Type B pancreatic cell (in vitro differentiated cells): Measurements from ENCODE around the gene OR2Y1. TPM values are rescaled to one million over a fixed set of nuclear protein-coding genes. Genes with fewer than 3 reads are reported as not detected.
"Not testable (repeated sequence)": the region's sequence is repeated elsewhere in the genome, so short reads cannot be mapped to it uniquely, and the experiment has no call there.

ENCODE experiments used
- DNase-seq: peaks from one replicate; pipeline ENCODE4 v3.0.0; 2021; ENCODE audit warnings: mixed read lengths; ENCODE audit not compliant: unreplicated experiment; ENCODE audit errors: extremely low spot score
- H3K27ac Mint-ChIP-seq: 2 replicates; pipeline ENCODE4 v1.8.0; 2021; ENCODE audit warnings: mild to moderate bottlenecking, mixed read lengths
- H3K27me3 Mint-ChIP-seq: 2 replicates; pipeline ENCODE4 v1.8.0; 2021; ENCODE audit warnings: mixed read lengths
- H3K36me3 Mint-ChIP-seq: 2 replicates; pipeline ENCODE4 v1.8.0; 2021; ENCODE audit warnings: mixed read lengths
- H3K4me1 Mint-ChIP-seq: one replicate; pipeline ENCODE4 v1.8.0; 2021; ENCODE audit warnings: mixed read lengths; ENCODE audit not compliant: unreplicated experiment
- H3K4me3 Mint-ChIP-seq: 2 replicates; pipeline ENCODE4 v1.8.0; 2021; ENCODE audit warnings: mild to moderate bottlenecking, mixed read lengths
- H3K9me3 Mint-ChIP-seq: 2 replicates; pipeline ENCODE4 v1.8.0; 2021; ENCODE audit warnings: mixed read lengths
- CTCF ChIP-seq: fragments of 200-600 bp; sonication (generic); conservative IDR thresholded peaks from 2 replicates; pipeline ENCODE4 v1.5.0; 2021; ENCODE audit warnings: antibody characterized with exemption, mild to moderate bottlenecking
- total RNA-seq: library from RNA; stranded (reverse); gene quantifications from 2 replicates; pipeline ENCODE4 v1.2.1, GENCODE V29; 2021; ENCODE audit warnings: low replicate concordance

The OR2Y1 gene
- total RNA-seq, 1 donor from 2014 or later, result not detected

- no peak for DNase-seq
- peaks cover 8% of the 10 kb centered on the region for H3K9me3 Mint-ChIP-seq
- TF ChIP-seq CTCF, result no peak
- H3K36me3 Mint-ChIP-seq, result no peaks in the 10 kb centered on the region
- no peaks in the 10 kb centered on the region for H3K4me1 Mint-ChIP-seq
- H3K27me3 Mint-ChIP-seq, result peaks cover 32% of the 10 kb centered on the region
- H3K27ac Mint-ChIP-seq, result no peak overlapping the region
- no peak overlapping the region for H3K4me3 Mint-ChIP-seq
Observed at GRCh38 chr5:180717989-180718388, 21.9 kb downstream of the OR2Y1 start.

GRCh38 chr5:180704362-180704761 lies 35.5 kb downstream of the OR2Y1 start:
- Mint-ChIP-seq H3K27ac (no peak overlapping the region), H3K9me3 (peaks cover 7% of the 10 kb centered on the region), H3K36me3 (no peaks in the 10 kb centered on the region), H3K4me3 (no peak overlapping the region), H3K27me3 (peaks cover 29% of the 10 kb centered on the region), H3K4me1 (no peaks in the 10 kb centered on the region)
- TF ChIP-seq CTCF, result no peak
- no peak for DNase-seq

- no peak for DNase-seq
- no peaks in the 10 kb centered on the region for H3K4me1 Mint-ChIP-seq
- H3K9me3 Mint-ChIP-seq, result peaks cover 7% of the 10 kb centered on the region
- no peaks in the 10 kb centered on the region for H3K36me3 Mint-ChIP-seq
- H3K27me3 Mint-ChIP-seq, result peaks cover 30% of the 10 kb centered on the region
- no peak overlapping the region for H3K27ac Mint-ChIP-seq
- no peak for TF ChIP-seq CTCF
- H3K4me3 Mint-ChIP-seq, result no peak overlapping the region
Observed at GRCh38 chr5:180703912-180704311, 35.9 kb downstream of the OR2Y1 start.

- DNase-seq, H3K4me1 Mint-ChIP-seq, H3K27ac Mint-ChIP-seq, H3K4me3 Mint-ChIP-seq, H3K36me3 Mint-ChIP-seq, H3K9me3 Mint-ChIP-seq: not testable (repeated sequence)
- H3K27me3 Mint-ChIP-seq, result peaks cover 31% of the 10 kb centered on the region
Observed at GRCh38 chr5:180703371-180703770, 36.5 kb downstream of the OR2Y1 start.

GRCh38 chr5:180700440-180700839 lies 39.4 kb downstream of the OR2Y1 start:
- H3K27me3 Mint-ChIP-seq, result peaks cover 44% of the 10 kb centered on the region
- not testable (repeated sequence) for H3K9me3 Mint-ChIP-seq, H3K4me3 Mint-ChIP-seq, DNase-seq, H3K4me1 Mint-ChIP-seq, H3K36me3 Mint-ChIP-seq, H3K27ac Mint-ChIP-seq

GRCh38 chr5:180699042-180699441 lies 40.8 kb downstream of the OR2Y1 start:
- peaks cover 7% of the 10 kb centered on the region for H3K9me3 Mint-ChIP-seq
- DNase-seq, result no peak

More at GRCh38 chr5:180699042-180699441, 40.8 kb downstream of the OR2Y1 start:
- Mint-ChIP-seq H3K36me3 (no peaks in the 10 kb centered on the region), H3K4me1 (no peaks in the 10 kb centered on the region), H3K27me3 (peaks cover 54% of the 10 kb centered on the region), H3K27ac (no peak overlapping the region), H3K4me3 (no peak overlapping the region)
- no peak for TF ChIP-seq CTCF
